ENCODE measurements around the gene PNKD.

- TF ChIP-seq EZH2phosphoT487 (IDR thresholded peaks at IDR 0.05; ENCODE audit: low read depth) (no peak), CTCF (IDR thresholded peaks at IDR 0.05; ENCODE audit: low read depth, low read length) (no peak)
Measured at GRCh38 chr2:218382785-218383184, 112.5 kb downstream of the PNKD start.
